Left renal cortex interstitium (tissue), 4 donors: ENCODE measurements around the gene CEP85. TPM values are rescaled to one million over a fixed set of nuclear protein-coding genes. Genes with fewer than 3 reads are reported as not detected.
"Not testable (repeated sequence)": the region's sequence is repeated elsewhere in the genome, so short reads cannot be mapped to it uniquely, and the experiment has no call there.

Experiments used
- DNase-seq, 4 donors: peaks; one replicate each; pipeline ENCODE4 v3.0.0-alpha.2; 2013; ENCODE audit warnings: low read depth in 4 of 4, low spot score in 2 of 4, missing footprints in 1 of 4
- polyA plus RNA-seq, 4 donors: library from polyadenylated mRNA; unstranded; fragments of 120-200 nt; gene quantifications; one replicate each; pipeline ENCODE4 v1.2.1, GENCODE V29; 2013; ENCODE audit not compliant: insufficient read length in 4 of 4

Gene CEP85
- polyA plus RNA-seq, 4 donors, result 11.7 to 23.1 (median 19.2) TPM

DNA sequence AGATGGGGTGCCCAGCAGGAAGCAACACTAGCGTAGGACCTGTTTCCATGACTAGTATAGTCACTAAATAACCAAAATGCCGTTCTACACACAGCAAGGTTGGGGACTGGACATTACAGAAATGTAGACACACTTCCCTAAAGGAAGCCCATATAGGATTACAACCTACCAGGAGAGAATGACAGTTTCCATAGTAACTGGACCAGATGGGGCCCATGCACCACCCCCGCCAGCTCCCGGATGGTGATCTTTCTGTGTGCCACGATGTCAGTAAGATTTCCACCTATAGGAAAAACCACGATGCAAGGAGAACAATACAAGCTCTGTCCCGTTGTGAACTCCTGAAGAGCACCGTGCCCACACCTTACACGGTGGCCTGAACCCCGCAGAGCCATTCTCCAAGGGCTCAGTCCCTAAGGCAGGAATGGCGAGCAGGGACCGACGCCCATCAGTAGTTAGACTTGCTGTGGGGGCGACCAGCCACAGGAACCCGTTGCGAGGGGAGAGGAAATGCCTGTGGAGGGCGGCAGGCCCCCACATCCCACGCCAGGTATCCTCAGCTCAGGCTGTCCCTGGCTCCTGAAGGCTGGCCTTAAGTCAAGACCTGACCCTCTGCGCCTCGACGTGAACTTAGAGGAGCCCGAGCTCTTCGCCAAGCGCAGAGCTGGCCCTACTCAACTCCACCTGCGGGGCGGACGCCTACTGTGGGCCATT, 13.6 kb upstream of the CEP85 start:
- no peak for DNase-seq

DNA sequence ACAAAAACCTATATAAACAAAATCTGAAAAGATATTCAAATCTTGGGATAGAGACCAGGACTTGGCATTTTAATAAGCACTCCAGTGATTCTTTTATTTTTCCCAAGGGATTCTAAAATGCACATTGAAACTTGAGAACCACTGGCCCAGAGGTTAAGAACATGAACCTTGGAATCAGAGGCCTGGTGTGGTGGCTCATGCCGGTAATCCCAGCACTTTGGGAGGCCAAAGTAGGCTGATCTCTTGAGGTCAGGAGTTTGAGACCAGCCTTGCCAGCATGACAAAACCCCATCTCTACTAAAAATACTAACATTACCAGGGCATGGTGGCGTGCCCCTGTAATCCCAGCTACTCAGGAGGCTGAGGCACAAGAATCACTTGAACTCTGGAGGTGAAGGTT, 12.9 kb upstream of the CEP85 start:
- no peak for DNase-seq

DNA sequence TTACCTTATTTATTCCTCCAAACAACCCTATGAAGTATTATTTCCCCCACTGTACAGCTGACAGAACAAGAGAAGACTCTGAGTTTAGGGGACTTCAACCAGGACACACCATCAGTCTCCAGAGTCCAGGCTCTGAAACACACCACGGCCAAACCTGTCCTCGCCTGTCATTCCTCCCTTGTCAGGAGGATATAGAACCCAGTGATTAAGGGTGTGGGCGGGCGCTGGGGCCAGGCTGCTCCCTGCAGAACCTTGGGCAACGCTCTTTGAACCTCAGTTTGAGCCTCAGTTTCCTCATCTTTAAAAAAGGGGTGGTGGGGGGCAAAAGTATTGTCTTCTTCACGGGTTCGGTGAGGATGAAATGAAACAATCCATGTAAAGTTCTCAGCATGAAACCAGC, 9.4 kb upstream of the CEP85 start:
- DNase-seq, result no peak

DNA sequence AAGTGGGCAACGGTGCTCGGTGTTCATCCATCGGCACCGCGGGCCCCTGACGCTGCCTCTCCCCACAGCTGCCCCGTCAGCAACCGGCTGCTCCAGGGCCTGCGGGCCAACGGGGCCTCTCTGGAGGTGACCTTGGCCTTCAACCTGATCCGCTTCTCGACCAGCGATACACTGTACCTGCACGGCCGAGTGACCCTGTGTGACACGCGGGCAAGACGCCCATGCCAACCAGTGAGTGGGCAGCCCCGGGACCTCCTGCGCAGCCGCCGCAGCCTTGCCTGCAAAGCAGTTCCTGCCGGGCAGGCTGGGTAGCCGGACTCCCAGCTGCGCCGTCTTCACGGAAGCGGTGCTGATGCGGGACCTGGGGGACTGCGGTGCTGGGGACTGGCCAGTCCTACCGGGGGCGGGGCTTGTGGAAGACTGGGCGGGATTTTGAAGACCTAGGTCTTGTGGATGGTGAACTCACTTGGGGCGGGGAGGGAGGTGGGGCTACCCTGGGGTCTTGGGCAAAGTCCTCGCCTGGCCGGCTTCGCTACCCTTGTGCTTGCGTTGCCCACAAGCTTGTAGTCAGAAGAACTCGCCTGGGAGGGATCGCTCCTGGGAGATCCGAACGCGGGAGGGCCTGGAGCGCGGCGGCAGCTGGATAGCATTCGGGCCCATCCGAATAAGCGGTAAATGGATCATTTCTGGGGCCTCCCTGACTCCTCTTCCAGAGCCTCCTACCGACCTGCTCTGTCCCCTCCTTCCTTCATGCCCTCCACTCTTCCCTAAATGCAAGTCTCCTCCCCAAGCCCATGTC, 8.8 kb upstream of the CEP85 start:
- DNase-seq, result peak in 3 of 4 donors; percentile 22 to 61 (median 56)

DNA sequence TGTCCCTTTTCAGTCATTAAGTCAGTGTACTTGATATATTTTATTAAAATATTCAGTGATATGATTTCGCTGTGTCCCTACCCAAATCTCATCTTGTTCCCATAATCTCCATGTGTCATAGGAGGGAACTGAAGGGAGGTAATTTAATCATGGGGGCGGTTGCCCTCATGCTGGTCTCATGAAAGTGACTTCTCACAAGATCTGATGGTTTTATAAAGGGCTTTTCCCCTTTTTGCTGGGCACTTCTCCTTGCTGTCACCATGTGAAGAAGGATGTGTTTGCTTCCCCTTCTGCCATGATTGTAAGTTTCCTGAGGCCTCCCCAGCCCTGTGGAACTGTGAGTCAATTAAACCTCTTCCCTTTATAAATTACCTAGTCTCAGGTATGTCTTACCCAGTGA, 3.3 kb upstream of the CEP85 start:
- not testable (repeated sequence) for DNase-seq

DNA sequence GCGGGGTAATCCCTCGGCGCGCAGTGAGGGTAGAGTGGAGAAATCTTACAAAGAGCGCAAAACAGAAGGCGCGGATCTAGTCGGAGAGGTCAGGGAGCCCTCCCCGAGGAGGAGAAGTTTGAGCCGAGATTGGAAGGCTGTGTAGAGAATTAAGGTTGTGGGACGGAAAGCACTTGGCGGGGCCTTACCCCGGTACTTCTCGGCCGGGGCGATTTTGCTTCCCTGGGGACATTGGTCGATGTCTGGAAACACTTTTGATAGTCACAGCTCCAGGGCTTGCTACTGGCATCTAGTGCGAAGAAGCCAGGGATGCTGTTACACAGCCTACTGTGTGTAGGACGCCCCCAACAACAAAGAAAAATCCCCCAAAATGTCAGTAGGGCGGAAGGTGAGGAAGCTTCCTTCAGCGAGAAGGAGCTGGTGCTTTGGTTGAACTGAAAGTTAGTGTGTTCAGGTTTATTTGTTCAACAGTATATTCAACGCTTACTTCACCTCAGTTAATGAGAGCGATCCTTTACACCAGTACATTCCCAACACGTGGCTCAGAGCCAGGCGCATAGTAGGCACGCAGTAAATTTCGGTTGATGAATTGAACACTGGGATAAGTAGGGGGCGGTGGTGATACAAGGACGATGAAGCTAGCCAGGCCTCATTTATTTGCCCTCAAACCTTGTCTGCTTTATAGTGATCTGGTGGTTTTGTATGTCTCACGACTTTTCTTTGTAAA, 807 bp downstream of the CEP85 start:
- DNase-seq, result no peak

DNA sequence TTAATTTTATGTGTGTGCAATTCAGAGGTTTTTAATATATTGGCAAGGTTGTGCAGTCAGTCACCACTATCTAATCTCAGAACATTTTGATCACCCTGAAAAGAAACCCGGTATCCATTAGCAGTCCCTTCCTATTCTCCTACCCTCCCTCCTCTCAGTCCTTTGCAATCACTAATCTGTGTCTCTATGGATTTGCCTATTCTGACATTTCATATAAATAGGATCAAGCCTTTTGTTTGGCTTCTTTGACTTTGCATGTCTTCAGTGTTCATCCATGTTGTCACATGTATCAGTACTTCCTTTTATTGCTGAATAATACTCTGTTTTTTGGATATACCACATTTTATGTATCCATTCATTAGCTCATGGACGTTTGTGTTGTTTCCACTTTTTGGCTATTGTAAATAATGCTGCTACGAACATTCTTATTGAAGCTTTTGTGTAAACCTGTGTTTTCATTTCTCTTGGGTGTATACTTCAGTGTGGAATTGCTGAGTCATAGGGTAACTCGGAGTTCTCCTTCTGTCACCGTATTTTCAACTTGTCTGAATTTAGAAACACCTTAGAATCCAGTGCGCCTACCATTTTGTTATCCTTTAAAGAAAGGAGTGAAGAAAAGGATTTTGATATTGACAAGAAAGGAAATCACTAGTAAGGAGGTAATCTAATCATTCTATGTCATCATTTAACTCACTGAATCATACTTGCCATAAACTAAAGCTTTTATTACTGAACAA, 3.4 kb downstream of the CEP85 start:
- no peak for DNase-seq

DNA sequence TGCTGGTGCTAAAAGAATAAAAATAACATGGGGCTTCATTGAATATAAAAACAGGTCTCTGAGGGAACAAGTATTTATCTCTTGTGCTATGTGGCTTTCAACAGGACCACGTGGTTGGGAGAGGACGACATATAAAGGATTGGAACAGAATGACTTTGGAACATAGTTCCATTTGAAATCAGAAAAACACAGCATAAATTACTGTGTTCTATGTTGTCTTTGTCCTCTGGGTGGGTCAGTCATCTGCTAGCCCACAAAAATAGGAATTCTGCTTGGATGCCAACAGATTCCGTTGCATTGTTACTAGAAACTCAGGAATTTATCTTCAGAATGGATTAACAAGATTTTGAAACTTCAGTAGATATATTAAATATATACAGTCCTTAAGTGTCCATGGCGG, 5.9 kb downstream of the CEP85 start:
- DNase-seq, result no peak

DNA sequence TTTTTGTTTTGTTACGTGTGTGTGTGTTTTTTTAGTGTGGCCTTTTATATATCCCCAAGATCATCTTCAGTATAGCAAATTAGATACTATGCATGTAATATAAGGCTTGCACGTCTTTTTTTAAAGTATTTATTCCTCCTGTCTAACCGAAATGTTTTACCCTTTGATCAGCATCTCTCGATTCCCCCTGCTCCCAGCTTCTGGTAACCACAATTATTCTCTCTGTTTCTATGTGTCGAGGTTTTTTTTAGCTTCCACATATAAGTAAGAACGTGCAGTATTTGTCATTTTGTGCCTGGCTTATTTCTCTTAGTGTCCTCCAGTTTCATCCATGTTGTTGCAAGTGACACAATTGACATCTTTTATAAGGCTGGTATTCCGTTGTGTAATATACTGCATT, 18.7 kb downstream of the CEP85 start:
- DNase-seq, result no peak

DNA sequence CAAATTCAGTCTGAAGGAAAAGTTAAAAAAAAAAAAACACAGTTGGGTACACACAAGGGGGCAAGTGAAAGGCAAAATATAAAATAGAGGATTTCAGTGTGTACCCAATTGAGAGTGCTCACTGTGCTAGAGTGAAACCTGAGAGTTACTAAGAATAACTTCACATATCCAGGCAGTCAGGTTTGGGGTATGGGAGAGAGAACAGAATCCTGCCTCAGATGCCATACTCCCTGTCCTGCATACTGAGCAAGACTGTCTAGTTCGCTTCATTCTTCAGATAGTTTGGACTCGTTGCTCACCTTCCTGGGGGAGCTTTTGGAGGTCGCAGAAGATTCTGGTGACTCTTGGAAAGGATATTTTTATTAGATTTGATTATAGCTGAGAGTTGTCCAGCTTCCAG, 20.4 kb downstream of the CEP85 start:
- no peak for DNase-seq

DNA sequence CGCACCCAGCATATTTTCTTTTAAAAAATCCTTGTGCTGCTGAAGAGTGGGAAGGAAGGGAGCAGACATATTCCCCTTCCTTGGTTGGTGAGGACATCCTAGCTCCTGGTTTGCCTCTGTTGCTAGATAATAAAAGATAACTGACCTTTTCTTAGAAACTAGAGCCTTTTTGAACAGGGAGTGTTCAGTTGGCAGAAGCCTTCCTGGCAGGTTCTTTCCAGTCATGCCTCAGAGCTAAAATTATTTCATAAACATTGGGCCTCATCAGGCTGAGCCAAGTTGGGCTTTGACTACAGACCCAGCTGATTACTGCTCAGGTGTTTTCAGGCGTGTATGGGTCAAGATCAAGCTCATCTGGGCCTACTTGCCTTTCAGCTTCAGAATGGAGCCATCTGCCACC, 23.2 kb downstream of the CEP85 start:
- no peak for DNase-seq

DNA sequence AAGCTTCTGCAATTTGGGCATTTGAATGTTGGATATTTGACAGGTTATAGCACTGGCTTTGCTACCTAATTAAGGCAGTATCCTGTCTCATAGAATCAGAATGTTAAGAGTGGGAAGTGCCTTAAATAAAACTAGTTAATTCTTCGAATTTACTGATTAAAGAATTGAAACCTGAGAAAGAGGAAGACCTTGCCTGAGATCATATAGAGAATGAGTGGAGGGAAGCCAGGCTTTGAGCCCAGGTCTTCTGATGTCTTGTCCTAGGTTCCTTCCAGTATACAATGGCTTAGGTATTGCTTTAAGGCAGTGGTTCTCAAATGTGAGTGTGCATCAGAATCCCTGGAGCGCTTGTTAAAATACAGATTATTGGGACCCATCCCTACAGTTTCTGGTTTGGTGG, 25.0 kb downstream of the CEP85 start:
- no peak for DNase-seq

DNA sequence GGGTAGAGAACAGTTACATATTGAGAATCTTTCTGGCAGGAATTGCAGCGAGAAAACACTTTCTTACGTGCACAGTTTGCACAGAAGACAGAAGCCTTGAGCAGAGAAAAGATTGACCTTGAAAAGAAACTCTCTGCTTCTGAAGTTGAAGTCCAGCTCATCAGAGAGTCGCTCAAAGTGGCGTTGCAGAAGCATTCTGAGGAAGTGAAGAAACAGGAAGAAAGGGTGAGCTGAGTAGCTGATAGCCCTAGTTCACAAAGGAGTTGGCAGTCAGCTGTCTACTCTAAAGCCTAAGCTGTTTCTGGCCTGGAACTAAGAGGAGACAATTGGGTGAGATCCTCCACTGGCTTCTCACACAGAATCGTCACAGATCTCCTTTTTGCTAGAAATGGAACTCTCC, 25.6 kb downstream of the CEP85 start:
- DNase-seq, result no peak

DNA sequence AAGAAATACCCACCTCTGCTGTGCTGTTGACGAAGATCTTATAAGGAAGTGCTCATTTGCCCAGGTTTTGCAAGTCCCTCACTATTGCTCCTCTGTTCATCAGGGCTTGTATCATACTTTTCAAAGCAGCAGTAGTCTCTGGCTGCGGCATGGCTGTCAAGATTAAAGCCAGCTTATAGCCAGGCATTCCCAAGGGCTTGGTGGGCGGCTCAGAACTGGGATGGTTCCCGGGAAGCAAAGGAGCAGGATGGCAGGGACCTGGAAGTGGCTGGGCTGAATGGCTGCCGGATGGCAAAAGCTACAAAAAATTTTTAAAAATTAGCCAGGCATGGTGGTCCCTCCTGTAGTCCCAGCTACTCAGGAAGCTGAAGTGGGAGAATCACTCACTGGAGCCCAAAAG, 29.2 kb downstream of the CEP85 start:
- no peak for DNase-seq

DNA sequence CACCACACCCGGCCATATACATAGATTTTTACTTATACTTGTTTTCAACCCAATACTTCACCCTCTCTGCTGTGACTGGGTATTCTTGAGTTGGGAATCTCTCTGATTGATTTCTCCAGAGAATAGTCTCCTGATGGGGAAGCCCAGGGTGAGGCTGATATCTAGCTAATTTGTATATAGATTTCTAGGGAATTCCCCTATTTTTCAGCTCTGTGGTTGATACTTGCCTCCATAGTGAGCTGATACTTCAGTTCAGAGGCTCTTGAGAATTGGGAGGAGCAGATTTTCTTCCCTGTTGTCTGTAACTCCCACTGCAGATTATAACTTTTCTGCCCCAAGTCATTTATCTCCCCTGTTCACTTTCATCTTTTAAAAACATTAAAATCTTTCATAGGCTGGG, 31.4 kb downstream of the CEP85 start:
- DNase-seq, result no peak

DNA sequence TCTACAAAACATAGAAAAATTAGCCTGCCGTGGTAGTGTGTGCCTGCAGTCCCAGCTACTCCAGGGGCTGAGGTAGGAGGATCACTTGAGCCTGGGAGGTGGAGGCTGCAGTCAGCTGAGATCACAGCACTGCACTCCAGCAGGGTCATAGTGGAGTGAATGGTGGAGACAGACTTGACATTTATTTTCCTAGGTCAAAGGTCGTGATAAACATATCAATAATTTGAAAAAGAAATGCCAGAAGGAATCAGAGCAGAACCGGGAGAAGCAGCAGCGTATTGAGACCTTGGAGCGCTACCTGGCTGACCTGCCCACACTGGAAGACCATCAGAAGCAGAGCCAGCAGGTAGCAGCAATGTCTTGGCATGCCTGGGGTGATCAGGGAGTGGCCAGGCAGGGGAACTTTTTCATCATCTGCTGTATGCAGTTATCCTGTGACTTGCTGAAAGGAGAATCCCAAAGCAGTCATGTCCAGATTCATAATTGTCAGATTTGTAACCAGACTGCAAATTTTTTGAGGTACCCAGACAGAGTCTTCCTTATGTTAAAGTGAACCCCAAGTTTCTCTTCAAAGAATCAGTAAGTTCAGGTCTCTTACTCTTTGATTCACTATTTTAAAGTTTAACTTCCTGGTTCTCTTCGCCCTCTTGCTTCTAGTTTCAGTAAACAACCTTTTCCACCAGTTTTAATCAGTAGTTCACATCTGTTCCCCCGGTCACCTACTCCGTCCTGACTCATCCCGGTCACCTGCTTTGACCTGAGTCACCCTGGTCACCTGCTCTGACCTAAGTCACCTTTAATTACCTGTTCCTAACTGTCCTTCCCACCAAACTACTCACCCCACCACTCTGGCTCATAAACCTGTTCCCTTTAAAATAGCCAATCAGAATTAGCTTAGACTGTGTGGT, 34.5 kb downstream of the CEP85 start:
- no peak for DNase-seq

DNA sequence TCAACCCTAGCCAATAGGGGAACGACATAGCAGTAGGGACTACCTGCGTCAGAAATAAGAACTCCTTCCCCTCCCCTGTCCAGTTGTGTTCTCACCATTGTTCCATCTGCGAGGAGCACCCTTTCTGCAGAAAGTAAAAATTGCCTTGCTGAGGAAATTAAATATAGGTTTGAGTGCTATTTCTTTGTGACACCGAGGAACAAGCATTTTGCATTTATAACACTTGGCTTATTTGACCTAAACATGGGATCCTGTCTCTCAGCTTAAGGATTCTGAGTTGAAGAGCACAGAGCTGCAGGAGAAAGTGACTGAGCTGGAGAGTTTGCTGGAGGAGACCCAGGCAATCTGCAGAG, 35.2 kb downstream of the CEP85 start:
- DNase-seq, result no peak

DNA sequence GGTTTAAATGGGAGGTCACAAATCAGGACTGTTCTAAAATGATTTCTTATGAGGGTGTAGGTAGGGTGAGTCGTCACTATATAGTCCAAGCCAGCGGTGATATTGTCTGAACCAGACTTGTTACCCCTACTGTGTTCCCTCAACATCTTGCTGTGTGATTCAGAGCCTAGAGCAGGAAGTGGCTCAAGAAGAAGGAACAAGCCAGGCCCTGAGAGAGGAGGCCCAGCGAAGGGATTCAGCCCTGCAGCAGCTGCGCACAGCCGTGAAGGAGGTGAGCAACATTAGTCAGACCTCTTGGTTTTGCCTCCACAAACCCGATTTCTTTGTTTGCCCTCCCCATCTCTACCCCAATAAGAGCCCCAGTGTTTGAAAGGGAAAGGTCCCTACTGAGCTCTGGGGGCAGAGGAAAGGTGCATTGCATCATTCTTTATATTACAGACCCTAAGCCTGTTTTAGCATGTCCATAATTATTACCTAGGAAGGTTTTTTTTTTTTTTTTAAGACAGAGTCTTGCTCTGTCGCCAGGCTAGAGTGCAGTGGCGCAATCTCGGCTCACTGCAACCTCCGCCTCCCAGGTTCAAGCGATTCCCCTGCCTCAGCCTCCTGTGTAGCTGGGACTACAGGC, 40.9 kb downstream of the CEP85 start:
- no peak for DNase-seq

DNA sequence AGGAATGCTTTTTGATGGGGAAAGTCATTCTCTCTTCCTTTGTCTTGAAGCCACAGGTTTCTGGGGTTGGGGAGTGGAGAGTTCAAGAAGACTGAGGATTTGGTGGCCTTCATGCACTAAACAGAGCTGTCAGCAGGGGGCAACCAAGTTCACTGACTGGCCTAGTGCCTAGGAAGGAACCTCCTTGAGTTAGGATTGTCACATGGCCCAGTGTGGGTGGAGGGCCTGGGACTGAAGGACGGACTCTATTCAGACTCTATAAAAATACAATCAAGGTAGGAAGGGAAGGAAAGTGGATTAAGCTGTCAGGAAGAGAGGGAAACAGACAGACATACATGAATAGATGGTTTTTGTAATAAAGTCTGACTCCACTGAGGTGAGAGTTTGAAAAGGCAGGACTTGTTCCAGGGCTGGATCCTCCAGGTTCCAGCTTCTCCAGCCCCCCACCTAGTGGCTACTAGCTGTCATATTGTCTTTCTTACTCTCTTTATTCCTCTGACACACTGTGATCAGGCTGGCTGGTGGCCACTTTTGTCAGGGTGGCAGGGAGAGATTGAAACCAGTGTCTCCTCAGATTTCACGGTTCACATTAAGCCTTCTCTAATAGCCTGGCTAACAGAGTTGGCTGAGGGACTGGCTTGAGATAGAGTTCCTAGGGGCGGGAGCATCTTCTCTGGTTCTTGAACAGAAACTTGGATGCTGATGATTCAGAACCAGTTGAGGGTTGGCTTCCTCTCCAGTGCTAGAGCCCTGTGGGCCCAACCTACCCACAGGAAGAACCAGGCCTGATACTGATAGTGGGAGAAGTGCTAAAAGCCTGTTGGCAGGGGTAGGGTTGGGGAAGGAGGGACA, 41.8 kb downstream of the CEP85 start:
- DNase-seq, result peak in 2 of 4 donors; percentile 37 to 69
